H1 (cell line): ENCODE measurements around the gene TTC21A. TPM values are rescaled to one million over a fixed set of nuclear protein-coding genes. Genes with fewer than 3 reads are reported as not detected.

Experiments
- CTCF ChIA-PET: fragments of 300-600 bp; sonication (Branson Sonifier 250); formaldehyde crosslinking; loops from one replicate; lab custom pipeline; 2021; ENCODE audit not compliant: partially characterized antibody; lab: Charles Lee
- POLR2A ChIA-PET: fragments of 300-600 bp; sonication (Branson Sonifier 250); formaldehyde crosslinking; loops from one replicate; lab custom pipeline; 2021; ENCODE audit warnings: inconsistent platforms; ENCODE audit not compliant: partially characterized antibody; lab: Charles Lee
- DNase-seq, 2 experiments: peaks; one replicate each; pipeline versions ENCODE4 v3.0.0 to v3.0.0-alpha.2; 2010 to 2022; ENCODE audit warnings: low spot score in 2 of 2, low read depth in 1 of 2, mixed read lengths in 1 of 2
- FAIRE-seq: peaks from 2 replicates; lab custom pipeline; 2011; peaks lifted over from hg19 to GRCh38; lab: Jason Lieb, UNC
- H2AFZ ChIP-seq: 2 replicates; pipeline ENCODE4 v1.8.1; 2012; ENCODE audit warnings: low read length, inconsistent platforms
- H2AK5ac ChIP-seq: 2 replicates; pipeline ENCODE4 v1.6.1; 2013; ENCODE audit warnings: low read depth, low read length
- H2BK120ac ChIP-seq: replicated peaks from 2 replicates; pipeline ENCODE3; 2013; ENCODE audit warnings: low read depth, low read length, inconsistent platforms
- H2BK12ac ChIP-seq: 2 replicates; pipeline ENCODE4 v1.6.1; 2013; ENCODE audit warnings: low read depth, low read length
- H2BK15ac ChIP-seq: 2 replicates; pipeline ENCODE4 v1.6.1; 2013; ENCODE audit warnings: low read length
- H2BK20ac ChIP-seq: 2 replicates; pipeline ENCODE4 v1.6.1; 2013; ENCODE audit warnings: low read length
- H2BK5ac ChIP-seq: 2 replicates; pipeline ENCODE4 v1.6.1; 2013; ENCODE audit warnings: low read depth, low read length
- H3K14ac ChIP-seq: 2 replicates; pipeline ENCODE4 v1.6.1; 2013; ENCODE audit warnings: inconsistent platforms; ENCODE audit not compliant: insufficient read length
- H3K18ac ChIP-seq: 2 replicates; pipeline ENCODE4 v1.6.1; 2013; ENCODE audit warnings: low read length; ENCODE audit errors: extremely low read depth
- H3K23ac ChIP-seq: 2 replicates; pipeline ENCODE4 v1.6.1; 2013; ENCODE audit warnings: inconsistent platforms; ENCODE audit not compliant: insufficient read length
- H3K23me2 ChIP-seq: 2 replicates; pipeline ENCODE4 v1.6.1; 2013; ENCODE audit warnings: low read depth, low read length
- H3K27ac ChIP-seq: 2 replicates; pipeline ENCODE4 v1.6.1; 2011; ENCODE audit warnings: low read depth, low read length, inconsistent platforms
- H3K27me3 ChIP-seq, 4 experiments: replicated peaks in 1 of 4; 1 replicate in 1 of 4; 2 replicates in 3 of 4; pipeline versions ENCODE4 v1.6.1 to v1.8.1; 2011 to 2013; ENCODE audit warnings: low read length in 3 of 4, mild to moderate bottlenecking in 3 of 4, inconsistent platforms in 2 of 4, mixed read lengths in 2 of 4, moderate library complexity in 1 of 4; ENCODE audit not compliant: control insufficient read depth in 3 of 4, insufficient read depth in 3 of 4; ENCODE audit errors: extremely low read depth in 1 of 4
- H3K36me3 ChIP-seq, 4 experiments: 2 replicates each; pipeline versions ENCODE4 v1.6.1 to v1.8.1; 2011 to 2013; ENCODE audit warnings: mild to moderate bottlenecking in 4 of 4, low read length in 3 of 4, moderate library complexity in 2 of 4, control low read depth in 1 of 4, inconsistent platforms in 1 of 4; ENCODE audit not compliant: insufficient read depth in 4 of 4, control insufficient read depth in 2 of 4
- H3K4ac ChIP-seq: replicated peaks from 2 replicates; pipeline ENCODE3; 2013; ENCODE audit warnings: low read length, low read depth, mixed read lengths, inconsistent platforms; ENCODE audit not compliant: insufficient read length
- H3K4me1 ChIP-seq, 4 experiments: replicated peaks in 1 of 4; 1 replicate in 1 of 4; 2 replicates in 3 of 4; pipeline versions ENCODE4 v1.6.1 to v1.8.1; 2011 to 2013; ENCODE audit warnings: low read length in 3 of 4, inconsistent platforms in 2 of 4, mixed read lengths in 1 of 4; ENCODE audit not compliant: insufficient read depth in 4 of 4, control insufficient read depth in 3 of 4
- H3K4me2 ChIP-seq, 2 experiments: 2 replicates each; pipeline versions ENCODE4 v1.6.1 to v1.8.1; 2011 to 2013; ENCODE audit warnings: low read depth in 2 of 2, low read length in 2 of 2, control low read depth in 1 of 2, inconsistent platforms in 1 of 2, mild to moderate bottlenecking in 1 of 2; ENCODE audit not compliant: insufficient read depth in 1 of 2
- H3K4me3 ChIP-seq, 4 experiments: fragments of 200-600, 300-600 bp in 1 of 4; sonication (generic), shearing (Covaris generic), sonication (Bioruptor Twin) in 1 of 4; 2 replicates each; pipeline versions ENCODE4 v1.5.1 to v1.8.1; 2011 to 2016; ENCODE audit warnings: low read length in 4 of 4, low read depth in 3 of 4, control low read depth in 2 of 4, inconsistent platforms in 2 of 4, mild to moderate bottlenecking in 2 of 4, mixed read lengths in 1 of 4, moderate library complexity in 1 of 4; ENCODE audit not compliant: insufficient read depth in 2 of 4; ENCODE audit errors: extremely low read depth in 1 of 4
- H3K56ac ChIP-seq: replicated peaks from 2 replicates; pipeline ENCODE3; 2013; ENCODE audit warnings: low read depth, mild to moderate bottlenecking, mixed read lengths, low read length, inconsistent platforms; ENCODE audit not compliant: insufficient read length
- H3K79me1 ChIP-seq: 2 replicates; pipeline ENCODE4 v1.6.1; 2013; ENCODE audit warnings: low read depth, low read length, control low read depth
- H3K79me2 ChIP-seq, 2 experiments: 2 replicates each; pipeline versions ENCODE4 v1.6.1 to v1.8.1; 2012 to 2013; ENCODE audit warnings: low read length in 2 of 2, mild to moderate bottlenecking in 2 of 2, inconsistent platforms in 1 of 2; ENCODE audit not compliant: insufficient read depth in 2 of 2, control insufficient read depth in 1 of 2
- H3K9ac ChIP-seq, 4 experiments: replicated peaks in 1 of 4; 1 replicate in 1 of 4; 2 replicates in 3 of 4; pipeline versions ENCODE4 v1.6.1 to v1.8.1; 2011 to 2013; ENCODE audit warnings: low read depth in 3 of 4, low read length in 3 of 4, control low read depth in 2 of 4, mild to moderate bottlenecking in 2 of 4, moderate library complexity in 2 of 4, inconsistent platforms in 1 of 4; ENCODE audit errors: extremely low read depth in 1 of 4
- H3K9me3 ChIP-seq, 2 experiments: 2 replicates each; pipeline versions ENCODE4 v1.6.1 to v1.8.1; 2012 to 2013; ENCODE audit warnings: mild to moderate bottlenecking in 2 of 2, moderate library complexity in 2 of 2, control low read depth in 1 of 2, inconsistent platforms in 1 of 2, low read depth in 1 of 2, low read length in 1 of 2, mixed read lengths in 1 of 2; ENCODE audit not compliant: insufficient read depth in 2 of 2
- H4K20me1 ChIP-seq, 2 experiments: replicated peaks in 1 of 2; 2 replicates each; pipeline versions ENCODE3 to v1.8.1; 2011 to 2013; ENCODE audit warnings: inconsistent platforms in 2 of 2, low read length in 2 of 2, mild to moderate bottlenecking in 1 of 2; ENCODE audit not compliant: insufficient read depth in 2 of 2, control insufficient read depth in 1 of 2
- H4K5ac ChIP-seq: 2 replicates; pipeline ENCODE4 v1.6.1; 2013; ENCODE audit warnings: low read length, low read depth, mixed read lengths, inconsistent platforms; ENCODE audit not compliant: insufficient read length
- H4K8ac ChIP-seq: 2 replicates; pipeline ENCODE4 v1.8.0; 2013; ENCODE audit warnings: mild to moderate bottlenecking, moderate library complexity, low read length, inconsistent platforms; ENCODE audit not compliant: insufficient read depth; ENCODE audit errors: extremely low read depth
- H4K91ac ChIP-seq: replicated peaks from 2 replicates; pipeline ENCODE3; 2013; ENCODE audit warnings: low read length, mixed read lengths, inconsistent platforms; ENCODE audit not compliant: insufficient read length
- BACH1 ChIP-seq: IDR thresholded peaks from 2 replicates; pipeline ENCODE4 v1.6.1; 2012; ENCODE audit warnings: low read length, improper control_type of control experiment
- HDAC2 ChIP-seq, 2 experiments: fragments of 300-600 bp in 1 of 2; sonication (generic) in 1 of 2; IDR thresholded peaks; 2 replicates each; pipeline ENCODE4 v1.6.1; 2011 to 2012; ENCODE audit warnings: low read depth in 2 of 2, low read length in 2 of 2, mild to moderate bottlenecking in 2 of 2, moderate library complexity in 2 of 2, borderline replicate concordance in 1 of 2, inconsistent platforms in 1 of 2
- KDM4A ChIP-seq: IDR thresholded peaks from one replicate; pipeline ENCODE4 v1.7.1; 2012; ENCODE audit warnings: low read depth, mild to moderate bottlenecking, moderate library complexity, low read length, inconsistent platforms; ENCODE audit not compliant: severe bottlenecking
- MAFK ChIP-seq: IDR thresholded peaks from 2 replicates; pipeline ENCODE4 v1.6.1; 2012; ENCODE audit warnings: low read depth, mild to moderate bottlenecking, improper control_type of control experiment, low read length
- POU5F1 ChIP-seq: IDR thresholded peaks from 2 replicates; pipeline ENCODE4 v1.6.1; 2011; ENCODE audit warnings: low read depth, mild to moderate bottlenecking, low read length, moderate library complexity
- RBBP5 ChIP-seq: IDR thresholded peaks from 2 replicates; pipeline ENCODE4 v1.7.1; 2012; ENCODE audit warnings: low read depth, mild to moderate bottlenecking, inconsistent platforms, low read length, moderate library complexity, borderline replicate concordance
- WGBS, 2 experiments: shearing (Covaris generic) in 1 of 2; methylation state at CpG; one replicate each; pipeline versions ENCODE4 v1.1.6 to v1.1.7; 2013 to 2015; ENCODE audit warnings: low lambda C conversion rate in 2 of 2, mixed read lengths in 2 of 2, inconsistent platforms in 1 of 2, low coverage in 1 of 2, missing lambda C conversion rate in 1 of 2; ENCODE audit not compliant: insufficient replicate concordance in 2 of 2, insufficient coverage in 1 of 2, insufficient read length in 1 of 2; ENCODE audit errors: extremely low coverage in 1 of 2, missing lambda C conversion rate in 1 of 2; 5-methylcytosine and 5-hydroxymethylcytosine counted together
- polyA plus RNA-seq, 7 experiments: library from polyadenylated mRNA; depleted of rRNA in 3 of 7; stranded (reverse) in 5 of 7; unstranded in 2 of 7; fragments of >200 nt in 5 of 7; fragments of 200-250 nt in 2 of 7; gene quantifications; 1 replicate in 5 of 7; 2 replicates in 1 of 7; 4 replicates in 1 of 7; pipeline versions ENCODE4 v1.2.1 to v1.2.3, GENCODE V29; 2011 to 2013; ENCODE audit warnings: missing spikeins in 2 of 7, mixed read lengths in 2 of 7
- total RNA-seq: library from RNA; stranded (reverse); fragmentation: NEBNext Ultra II Directional; extraction: Animal tissue kit (Norgen Biotek cat#: 25700); gene quantifications from 2 replicates; pipeline ENCODE4 v1.2.1, GENCODE V29; 2021
- TF ChIP-seq, protein P1 (sequence below): IDR thresholded peaks from 2 replicates; pipeline ENCODE4 v1.6.1; 2012; ENCODE audit warnings: inconsistent platforms

TTC21A gene
- total and polyA plus RNA-seq, 2 of the 8 experiments (the other 6 are each of a cell fraction or from before 2014, with no cell fraction given), result 2.3 to 2.8 TPM

DNA sequence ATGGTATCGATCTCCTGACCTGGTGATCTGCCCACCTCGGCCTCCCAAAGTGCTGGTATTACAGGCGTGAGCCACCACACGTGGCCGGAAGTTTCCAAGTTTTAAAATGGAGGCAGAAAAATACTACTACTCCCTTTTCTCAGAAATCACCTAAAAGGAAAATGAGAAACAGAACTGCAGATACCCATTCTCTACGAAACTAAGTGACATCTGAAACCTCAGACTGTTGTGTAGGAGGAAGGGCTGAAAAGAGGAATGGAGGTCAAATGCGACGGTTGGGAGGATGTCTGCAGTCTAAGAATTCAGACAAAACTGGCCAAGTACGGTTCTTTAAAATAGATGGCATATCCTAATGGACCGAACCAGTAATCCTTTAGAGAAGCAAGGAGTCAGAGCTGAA is 31.6 kb upstream of the TTC21A start:
- no peak overlapping the region for H2BK20ac ChIP-seq
- no peak overlapping the region for H2BK5ac ChIP-seq
- H3K23me2 ChIP-seq, result no peaks in the 10 kb centered on the region
- no peaks in the 10 kb centered on the region for H3K79me1 ChIP-seq
- H3K18ac ChIP-seq, result no peak overlapping the region
- no peak overlapping the region for H2BK120ac ChIP-seq
- no peak overlapping the region for H3K9ac ChIP-seq
- no peaks in the 10 kb centered on the region for H3K4me1 ChIP-seq
- no peaks in the 10 kb centered on the region for H3K9me3 ChIP-seq
- H3K27me3 ChIP-seq, result no peaks in the 10 kb centered on the region
- no peak overlapping the region for H3K4ac ChIP-seq
- DNase-seq (no peak), FAIRE-seq (no peak)
- POLR2A ChIA-PET, result no interaction called here
- H3K14ac ChIP-seq, result no peak overlapping the region
- no peak overlapping the region for H2BK15ac ChIP-seq
- H3K27ac ChIP-seq, result no peak overlapping the region
- no peak overlapping the region for H2AK5ac ChIP-seq
- H4K91ac ChIP-seq, result no peak overlapping the region
- no peak overlapping the region for H3K23ac ChIP-seq
- no peak overlapping the region for H3K56ac ChIP-seq
- H2AFZ ChIP-seq, result no peak overlapping the region
- H4K8ac ChIP-seq, result no peak overlapping the region
- H4K20me1 ChIP-seq, result peaks cover 0 to 3% of the 10 kb centered on the region in 2 experiments
- CTCF ChIA-PET, result interaction anchor here (0.7 to 1.6 kb wide), 3 partner anchors 51 to 76 kb away, joined by 3 to 5 read pairs (median 3); no protein-coding TSS in a partner anchor
- H3K4me3 ChIP-seq, result no peak overlapping the region
- no peak overlapping the region for H2BK12ac ChIP-seq
- peaks cover 7 to 54% (median 49%) of the 10 kb centered on the region in 4 experiments for H3K36me3 ChIP-seq
- no peaks in the 10 kb centered on the region for H3K79me2 ChIP-seq
- no peak overlapping the region for H3K4me2 ChIP-seq
- no peak overlapping the region for H4K5ac ChIP-seq
- WGBS, 2 experiments, result 92% methylated on average over 10 of the region's 10 CpGs; no CpG with 5 or more reads in 1 of the 2 experiments
- TF ChIP-seq POU5F1, result no peak
- no peak for TF ChIP-seq BACH1
- TF ChIP-seq HDAC2 (IDR thresholded peaks at IDR 0.05; ENCODE audit: borderline replicate concordance in 1 of 2, low read depth in 2 of 2, low read length in 2 of 2), result no peak
- TF ChIP-seq MAFK, result no peak
- TF ChIP-seq, protein P1, sequence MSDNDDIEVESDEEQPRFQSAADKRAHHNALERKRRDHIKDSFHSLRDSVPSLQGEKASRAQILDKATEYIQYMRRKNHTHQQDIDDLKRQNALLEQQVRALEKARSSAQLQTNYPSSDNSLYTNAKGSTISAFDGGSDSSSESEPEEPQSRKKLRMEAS, result no peak
- no peak for TF ChIP-seq KDM4A
- no peak for TF ChIP-seq RBBP5
